Osteoblast (primary cell): Measurements from ENCODE around the gene ASCC1. TPM values are rescaled to one million over a fixed set of nuclear protein-coding genes. Genes with fewer than 3 reads are reported as not detected.
A peak's percentile ranks its signal among the peaks of the same experiment; 100 is the strongest.

Experiments used
- DNase-seq: peaks from one replicate; pipeline ENCODE4 v3.0.0; 2011; ENCODE audit warnings: low spot score, mixed read lengths; ENCODE audit not compliant: insufficient read length; ENCODE audit errors: missing footprints
- H2AFZ ChIP-seq: 2 replicates; pipeline ENCODE4 v1.6.0; 2011; ENCODE audit warnings: mild to moderate bottlenecking, low read length
- H3K27ac ChIP-seq: 2 replicates; pipeline ENCODE4 v1.5.1; 2011; ENCODE audit warnings: mild to moderate bottlenecking, low read depth, low read length, moderate library complexity
- H3K27me3 ChIP-seq: 2 replicates; pipeline ENCODE4 v1.6.0; 2012; ENCODE audit warnings: mild to moderate bottlenecking, control low read depth, inconsistent platforms, low read length, moderate library complexity; ENCODE audit not compliant: insufficient read depth
- H3K36me3 ChIP-seq: 2 replicates; pipeline ENCODE4 v1.5.1; 2011; ENCODE audit warnings: mild to moderate bottlenecking, low read length, control low read depth, moderate library complexity; ENCODE audit not compliant: insufficient read depth
- H3K4me1 ChIP-seq: 2 replicates; pipeline ENCODE4 v1.5.1; 2011; ENCODE audit warnings: mild to moderate bottlenecking, low read length, control low read depth, moderate library complexity; ENCODE audit not compliant: insufficient read depth
- H3K4me2 ChIP-seq: 2 replicates; pipeline ENCODE4 v1.6.0; 2011; ENCODE audit warnings: mild to moderate bottlenecking, low read length; ENCODE audit not compliant: insufficient read depth
- H3K4me3 ChIP-seq: fragments of 200-600 bp; sonication (generic); 3 replicates; pipeline ENCODE4 v1.5.1; 2012; ENCODE audit warnings: mild to moderate bottlenecking, low read length, inconsistent platforms; ENCODE audit not compliant: insufficient read depth
- H3K79me2 ChIP-seq: 2 replicates; pipeline ENCODE4 v1.6.0; 2012; ENCODE audit warnings: mild to moderate bottlenecking, low read length, control low read depth, inconsistent platforms; ENCODE audit not compliant: insufficient read depth
- H3K9me3 ChIP-seq: 2 replicates; pipeline ENCODE4 v1.5.1; 2011; ENCODE audit warnings: low read depth, low read length, control low read depth
- H4K20me1 ChIP-seq: 2 replicates; pipeline ENCODE4 v1.6.0; 2012; ENCODE audit warnings: mild to moderate bottlenecking, low read length, control low read depth; ENCODE audit not compliant: insufficient read depth
- total RNA-seq: library from RNA; depleted of rRNA; stranded (reverse); fragments of >200 nt; gene quantifications from 2 replicates; pipeline ENCODE4 v1.2.3, GENCODE V29; 2012
- TF ChIP-seq, protein P1 (sequence below): IDR thresholded peaks from 2 replicates; pipeline ENCODE4 v1.5.1; 2011; ENCODE audit warnings: mild to moderate bottlenecking, low read depth, low read length, moderate library complexity; ENCODE audit errors: extremely low read depth

The ASCC1 gene
- total RNA-seq, 1 donor = 40.2 TPM

- H3K79me2 ChIP-seq = no peaks in the 10 kb centered on the region
- peak; percentile 58 for DNase-seq
- peaks cover 24% of the 10 kb centered on the region for H3K27me3 ChIP-seq
- H3K4me1 ChIP-seq = no peaks in the 10 kb centered on the region
- no peak overlapping the region for H3K4me2 ChIP-seq
- H3K9me3 ChIP-seq = no peaks in the 10 kb centered on the region
- H4K20me1 ChIP-seq = no peaks in the 10 kb centered on the region
- TF ChIP-seq, protein P1, sequence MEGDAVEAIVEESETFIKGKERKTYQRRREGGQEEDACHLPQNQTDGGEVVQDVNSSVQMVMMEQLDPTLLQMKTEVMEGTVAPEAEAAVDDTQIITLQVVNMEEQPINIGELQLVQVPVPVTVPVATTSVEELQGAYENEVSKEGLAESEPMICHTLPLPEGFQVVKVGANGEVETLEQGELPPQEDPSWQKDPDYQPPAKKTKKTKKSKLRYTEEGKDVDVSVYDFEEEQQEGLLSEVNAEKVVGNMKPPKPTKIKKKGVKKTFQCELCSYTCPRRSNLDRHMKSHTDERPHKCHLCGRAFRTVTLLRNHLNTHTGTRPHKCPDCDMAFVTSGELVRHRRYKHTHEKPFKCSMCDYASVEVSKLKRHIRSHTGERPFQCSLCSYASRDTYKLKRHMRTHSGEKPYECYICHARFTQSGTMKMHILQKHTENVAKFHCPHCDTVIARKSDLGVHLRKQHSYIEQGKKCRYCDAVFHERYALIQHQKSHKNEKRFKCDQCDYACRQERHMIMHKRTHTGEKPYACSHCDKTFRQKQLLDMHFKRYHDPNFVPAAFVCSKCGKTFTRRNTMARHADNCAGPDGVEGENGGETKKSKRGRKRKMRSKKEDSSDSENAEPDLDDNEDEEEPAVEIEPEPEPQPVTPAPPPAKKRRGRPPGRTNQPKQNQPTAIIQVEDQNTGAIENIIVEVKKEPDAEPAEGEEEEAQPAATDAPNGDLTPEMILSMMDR = no peak
- H3K4me3 ChIP-seq = no peak overlapping the region
- no peak overlapping the region for H2AFZ ChIP-seq
- H3K27ac ChIP-seq = no peak overlapping the region
- H3K36me3 ChIP-seq = no peaks in the 10 kb centered on the region
These were observed 142.1 kb downstream of the ASCC1 start for GRCh38 chr10:72073708-72074573.

- DNase-seq = no peak
- no peaks in the 10 kb centered on the region for H3K4me1 ChIP-seq
- no peaks in the 10 kb centered on the region for H3K79me2 ChIP-seq
- no peaks in the 10 kb centered on the region for H3K36me3 ChIP-seq
- no peak overlapping the region for H3K27ac ChIP-seq
- peaks cover 27% of the 10 kb centered on the region for H3K27me3 ChIP-seq
- H3K4me2 ChIP-seq = no peak overlapping the region
- H2AFZ ChIP-seq = no peak overlapping the region
- no peak overlapping the region for H3K4me3 ChIP-seq
- H4K20me1 ChIP-seq = no peaks in the 10 kb centered on the region
- H3K9me3 ChIP-seq = no peaks in the 10 kb centered on the region
- TF ChIP-seq, protein P1 = no peak
These were observed 143.4 kb downstream of the ASCC1 start for GRCh38 chr10:72072639-72073038.

DNA sequence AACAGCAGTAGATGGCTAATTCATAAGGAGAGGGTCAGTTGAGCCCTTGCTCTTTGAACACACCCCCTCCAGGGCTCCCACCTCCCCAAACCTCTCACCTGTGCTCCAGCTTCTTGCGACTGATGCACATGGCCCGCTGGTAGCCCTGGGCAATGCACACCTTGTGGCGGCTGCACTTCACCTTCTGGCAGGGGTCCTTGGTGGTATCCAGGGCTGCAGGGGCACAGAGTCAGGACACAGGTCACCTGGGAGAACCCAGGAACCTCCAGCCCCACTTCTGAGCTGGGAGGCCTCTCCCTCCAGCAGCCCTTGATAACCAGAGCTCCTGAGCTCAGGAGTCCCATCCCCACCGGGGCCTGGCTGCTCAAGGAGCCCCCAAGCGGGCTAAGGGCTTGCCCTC is 144.0 kb downstream of the ASCC1 start:
- peaks cover 33% of the 10 kb centered on the region for H3K27me3 ChIP-seq
- no peak overlapping the region for H3K4me2 ChIP-seq

More for the DNA sequence above, 144.0 kb downstream of the ASCC1 start:
- Histone ChIP-seq H3K4me1 (no peaks in the 10 kb centered on the region), H3K79me2 (no peaks in the 10 kb centered on the region), H2AFZ (no peak overlapping the region), H3K9me3 (no peaks in the 10 kb centered on the region), H3K27ac (no peak overlapping the region), H4K20me1 (no peaks in the 10 kb centered on the region), H3K36me3 (no peaks in the 10 kb centered on the region), H3K4me3 (no peak overlapping the region)
- DNase-seq = no peak
- TF ChIP-seq, protein P1 = no peak
